ENCODE results near the gene OIT3.

DNA sequence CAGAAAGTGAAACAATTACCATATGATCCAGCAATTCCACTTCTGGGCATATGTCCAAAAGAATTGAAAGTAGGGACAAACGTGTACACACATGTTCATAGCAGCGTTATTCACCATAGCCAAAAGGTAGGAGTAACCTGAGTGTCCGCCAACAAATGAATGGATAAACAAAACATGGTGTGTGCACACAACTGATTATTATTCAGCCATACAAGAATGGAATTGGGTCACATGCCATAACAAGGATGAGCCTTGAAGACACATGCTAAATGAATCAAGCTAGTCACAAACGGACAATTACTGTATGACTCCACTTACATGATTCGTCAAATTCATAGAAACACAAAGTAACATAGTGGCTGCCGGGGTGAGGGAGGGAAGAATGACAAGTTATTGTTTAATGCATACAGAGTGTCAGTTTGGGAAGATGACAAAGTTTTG, 4.1 kb upstream of the OIT3 start:
- TF ChIP-seq EZH2 (IDR thresholded peaks at IDR 0.05) = no peak
- TF ChIP-seq POLR2AphosphoS5 (IDR thresholded peaks at IDR 0.05; ENCODE audit: borderline replicate concordance, low read depth, low read length) = no peak
- TF ChIP-seq FOXP2 (optimal IDR thresholded peaks at IDR 0.05; ENCODE audit: control extremely low read depth, extremely low read length, insufficient read depth) = no peak
